ENCODE results near the gene MIEF1.

Gene MIEF1

GRCh38 chr22:39470451-39471291, 31.4 kb upstream of the MIEF1 start:
- DNase-seq (ENCODE audit: low spot score): no peak

- no peak for DNase-seq (ENCODE audit: low spot score)
These were observed 30.5 kb upstream of the MIEF1 start for GRCh38 chr22:39471381-39472141.

- no peak for DNase-seq (ENCODE audit: low spot score)
These were observed 29.2 kb upstream of the MIEF1 start for GRCh38 chr22:39472570-39473556.

GRCh38 chr22:39473851-39474250, 28.2 kb upstream of the MIEF1 start:
- DNase-seq (ENCODE audit: low spot score): no peak

- DNase-seq (ENCODE audit: low spot score): no peak
These were observed 27.6 kb upstream of the MIEF1 start for GRCh38 chr22:39474351-39475111.

GRCh38 chr22:39475337-39475736, 26.8 kb upstream of the MIEF1 start:
- DNase-seq (ENCODE audit: low spot score): no peak

DNA sequence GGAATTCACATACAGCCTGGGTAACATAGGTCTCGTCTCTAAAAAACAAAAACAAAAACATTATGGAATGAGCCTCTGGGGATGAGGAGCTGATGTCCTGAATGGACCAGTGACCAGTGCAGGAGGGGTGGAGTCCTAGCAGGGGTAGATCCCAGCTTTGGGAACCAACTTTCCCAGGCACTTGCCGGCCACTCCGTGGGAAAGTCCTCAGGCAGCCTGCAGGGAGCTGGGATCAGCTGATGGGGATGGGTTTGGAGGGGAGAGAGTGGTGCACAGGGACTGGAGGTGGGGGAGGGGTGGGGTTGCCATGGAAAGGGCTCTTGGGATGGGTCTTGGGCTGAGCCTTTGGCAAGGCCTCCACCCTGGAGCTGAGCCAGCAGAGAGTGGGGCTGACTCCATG, 26.2 kb upstream of the MIEF1 start:
- DNase-seq (ENCODE audit: low spot score): no peak

- DNase-seq (ENCODE audit: low spot score): no peak
These were observed 25.4 kb upstream of the MIEF1 start for GRCh38 chr22:39476664-39477063.

GRCh38 chr22:39477542-39477941, 24.5 kb upstream of the MIEF1 start:
- DNase-seq (ENCODE audit: low spot score): no peak

GRCh38 chr22:39478441-39478850, 23.6 kb upstream of the MIEF1 start:
- no peak for DNase-seq (ENCODE audit: low spot score)

- no peak for DNase-seq (ENCODE audit: low spot score)
These were observed 22.8 kb upstream of the MIEF1 start for GRCh38 chr22:39479254-39479653.

GRCh38 chr22:39480557-39480956, 21.5 kb upstream of the MIEF1 start:
- DNase-seq (ENCODE audit: low spot score): no peak

GRCh38 chr22:39481054-39481453, 21.0 kb upstream of the MIEF1 start:
- no peak for DNase-seq (ENCODE audit: low spot score)

- DNase-seq (ENCODE audit: low spot score): no peak
These were observed 20.5 kb upstream of the MIEF1 start for GRCh38 chr22:39481595-39481994.

- no peak for DNase-seq (ENCODE audit: low spot score)
These were observed 19.3 kb upstream of the MIEF1 start for GRCh38 chr22:39482768-39483167.

- no peak for DNase-seq (ENCODE audit: low spot score)
These were observed 14.9 kb upstream of the MIEF1 start for GRCh38 chr22:39486951-39487825.

DNA sequence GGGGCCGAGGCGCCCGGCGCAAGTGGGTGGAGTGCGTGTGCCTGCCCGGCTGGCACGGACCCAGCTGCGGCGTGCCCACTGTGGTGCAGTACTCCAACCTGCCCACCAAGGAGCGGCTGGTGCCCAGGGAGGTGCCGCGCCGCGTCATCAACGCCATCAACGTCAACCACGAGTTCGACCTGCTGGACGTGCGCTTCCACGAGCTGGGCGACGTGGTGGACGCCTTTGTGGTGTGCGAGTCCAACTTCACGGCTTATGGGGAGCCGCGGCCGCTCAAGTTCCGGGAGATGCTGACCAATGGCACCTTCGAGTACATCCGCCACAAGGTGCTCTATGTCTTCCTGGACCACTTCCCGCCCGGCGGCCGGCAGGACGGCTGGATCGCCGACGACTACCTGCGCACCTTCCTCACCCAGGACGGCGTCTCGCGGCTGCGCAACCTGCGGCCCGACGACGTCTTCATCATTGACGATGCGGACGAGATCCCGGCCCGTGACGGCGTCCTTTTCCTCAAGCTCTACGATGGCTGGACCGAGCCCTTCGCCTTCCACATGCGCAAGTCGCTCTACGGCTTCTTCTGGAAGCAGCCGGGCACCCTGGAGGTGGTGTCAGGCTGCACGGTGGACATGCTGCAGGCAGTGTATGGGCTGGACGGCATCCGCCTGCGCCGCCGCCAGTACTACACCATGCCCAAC, 14.1 kb upstream of the MIEF1 start:
- no peak for DNase-seq (ENCODE audit: low spot score)

DNA sequence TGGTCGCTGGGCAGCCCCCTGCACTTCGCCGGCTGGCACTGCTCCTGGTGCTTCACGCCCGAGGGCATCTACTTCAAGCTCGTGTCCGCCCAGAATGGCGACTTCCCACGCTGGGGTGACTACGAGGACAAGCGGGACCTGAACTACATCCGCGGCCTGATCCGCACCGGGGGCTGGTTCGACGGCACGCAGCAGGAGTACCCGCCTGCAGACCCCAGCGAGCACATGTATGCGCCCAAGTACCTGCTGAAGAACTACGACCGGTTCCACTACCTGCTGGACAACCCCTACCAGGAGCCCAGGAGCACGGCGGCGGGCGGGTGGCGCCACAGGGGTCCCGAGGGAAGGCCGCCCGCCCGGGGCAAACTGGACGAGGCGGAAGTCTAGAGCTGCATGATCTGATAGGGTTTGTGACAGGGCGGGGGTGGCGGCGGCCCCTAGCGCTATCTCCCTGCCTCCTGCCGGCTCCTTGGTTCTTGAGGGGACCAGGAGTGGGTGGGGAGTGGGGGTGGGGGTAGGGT, 13.5 kb upstream of the MIEF1 start:
- no peak for DNase-seq (ENCODE audit: low spot score)

Data from putamen (tissue), 1 donor.